Lung (tissue), 12 donors: ENCODE results near the gene SDC4. TPM values are rescaled to one million over a fixed set of nuclear protein-coding genes. Genes with fewer than 3 reads are reported as not detected.
A peak's percentile ranks its signal among the peaks of the same experiment; 100 is the strongest.

Source experiments
- ATAC-seq: fragments of 200-7000 bp; cut with Tn5 transposase; one replicate; pipeline ENCODE4 v1.9.1; 2020; ENCODE audit warnings: moderate number of reproducible peaks; ENCODE audit not compliant: insufficient read depth, low FRiP score
- DNase-seq, 3 donors: peaks; one replicate each; pipeline ENCODE4 v3.0.0-alpha.2; 2013 to 2017
- H3K27ac ChIP-seq, 2 donors: one replicate each; pipeline ENCODE4 v1.5.1; 2013; ENCODE audit warnings: mild to moderate bottlenecking in 2 of 2, moderate library complexity in 2 of 2, control low read depth in 1 of 2, inconsistent platforms in 1 of 2, low read depth in 1 of 2, low read length in 1 of 2
- H3K27me3 ChIP-seq, 3 donors: one replicate each; pipeline ENCODE4 v1.5.1; 2013; ENCODE audit warnings: low read length in 2 of 3; ENCODE audit not compliant: control insufficient read depth in 3 of 3, insufficient read depth in 3 of 3
- H3K36me3 ChIP-seq, 4 donors: one replicate each; pipeline ENCODE4 v1.5.1; 2013; ENCODE audit warnings: low read length in 4 of 4, mild to moderate bottlenecking in 1 of 4, moderate library complexity in 1 of 4; ENCODE audit not compliant: control insufficient read depth in 4 of 4, insufficient read depth in 4 of 4
- H3K4me1 ChIP-seq, 5 donors: one replicate each; pipeline ENCODE4 v1.5.1; 2013; ENCODE audit warnings: low read length in 5 of 5, mild to moderate bottlenecking in 2 of 5, moderate library complexity in 1 of 5; ENCODE audit not compliant: control insufficient read depth in 5 of 5, insufficient read depth in 5 of 5
- H3K4me3 ChIP-seq: one replicate; pipeline ENCODE4 v1.5.1; 2013; ENCODE audit warnings: mild to moderate bottlenecking, control low read depth, moderate library complexity
- H3K9ac ChIP-seq, 2 donors: one replicate each; pipeline ENCODE4 v1.5.1; 2013; ENCODE audit warnings: low read length in 2 of 2, control low read depth in 1 of 2; ENCODE audit not compliant: insufficient read depth in 1 of 2
- H3K9me3 ChIP-seq, 4 donors: one replicate each; pipeline ENCODE4 v1.5.1; 2013; ENCODE audit warnings: low read length in 3 of 4, mild to moderate bottlenecking in 1 of 4, moderate library complexity in 1 of 4; ENCODE audit not compliant: control insufficient read depth in 4 of 4, insufficient read depth in 3 of 4
- CTCF ChIP-seq: IDR thresholded peaks from 2 replicates; pipeline ENCODE4 v1.5.1; 2012; ENCODE audit warnings: mild to moderate bottlenecking; ENCODE audit errors: control extremely low read depth, extremely low read depth
- WGBS, 2 donors: extraction: QIAGEN DNeasy Blood & Tissue Kit; methylation state at CpG; one replicate each; pipeline ENCODE4 v1.1.7; 2013; 5-methylcytosine and 5-hydroxymethylcytosine counted together
- polyA plus RNA-seq, 2 donors: library from polyadenylated mRNA; stranded (reverse); fragments of 200-250 nt; gene quantifications; one replicate each; pipeline ENCODE4 v1.2.1, GENCODE V29; 2013
- total RNA-seq, 2 donors: library from RNA; depleted of rRNA in 1 of 2; stranded (reverse); fragments of >200 nt in 1 of 2; gene quantifications; one replicate each; pipeline ENCODE4 v1.2.1, GENCODE V29; 2014 to 2021
- donor health status: control.
- donor health status: control.
- donor health status: Bipolar disorder and iron deficiency.
- donor health status: healthy.
- donor health status: DM: yes; HTN: yes; CAD: no.

SDC4 gene
- total and polyA plus RNA-seq, 4 donors = 239 to 313 (median 254) TPM

GRCh38 chr20:45293041-45294002 lies 54.9 kb downstream of the SDC4 start:
- Histone ChIP-seq H3K9ac (no peak overlapping the region), H3K4me3 (peak overlapping the region; percentile 53), H3K9me3 (no peaks in the 10 kb centered on the region), H3K4me1 (peaks cover 0 to 12% (median 0%) of the 10 kb centered on the region in 5 donors), H3K27me3 (peaks cover 0 to 24% (median 18%) of the 10 kb centered on the region in 3 donors), H3K27ac (peak overlapping the region in 1 of 2 donors; percentile 70), H3K36me3 (no peaks in the 10 kb centered on the region)
- WGBS, 2 donors = 4 to 5% methylated on average over 79 of the region's 79 CpGs
- DNase-seq = peak; percentile 71 to 76 (median 74)
- TF ChIP-seq CTCF = peak; percentile 86
- peak; percentile 88 for ATAC-seq

GRCh38 chr20:45292343-45292742 lies 55.9 kb downstream of the SDC4 start:
- H3K9ac ChIP-seq = no peak overlapping the region
- H3K27ac ChIP-seq = no peak overlapping the region
- H3K27me3 ChIP-seq = peaks cover 0 to 24% (median 18%) of the 10 kb centered on the region in 3 donors
- H3K9me3 ChIP-seq = no peaks in the 10 kb centered on the region
- DNase-seq (peak in 1 of 3 donors; percentile 13), ATAC-seq (no peak)
- no peak for TF ChIP-seq CTCF
- 84 to 86% methylated on average over 2 of the region's 2 CpGs for WGBS, 2 donors
- no peaks in the 10 kb centered on the region for H3K36me3 ChIP-seq
- no peak overlapping the region for H3K4me3 ChIP-seq
- peaks cover 0 to 12% (median 0%) of the 10 kb centered on the region in 5 donors for H3K4me1 ChIP-seq

GRCh38 chr20:45291526-45291925 lies 56.7 kb downstream of the SDC4 start:
- Histone ChIP-seq H3K27ac (no peak overlapping the region), H3K9me3 (no peaks in the 10 kb centered on the region), H3K4me3 (no peak overlapping the region), H3K36me3 (no peaks in the 10 kb centered on the region), H3K9ac (no peak overlapping the region), H3K27me3 (peaks cover 0 to 24% (median 20%) of the 10 kb centered on the region in 3 donors), H3K4me1 (peaks cover 0 to 12% (median 0%) of the 10 kb centered on the region in 5 donors)
- ATAC-seq (no peak), DNase-seq (no peak)
- TF ChIP-seq CTCF = no peak
- 82 to 83% methylated on average over 9 of the region's 9 CpGs for WGBS, 2 donors
